HG02943 (cell line): ENCODE data around the gene KCNH1.

Experiments used
- ATAC-seq: cut with Tn5 transposase; IDR thresholded peaks from one replicate; pipeline ENCODE4 v1.9.1; 2021; ENCODE audit warnings: mild to moderate bottlenecking, low read depth, moderate library complexity; ENCODE audit not compliant: unreplicated experiment

Gene KCNH1, protein sequence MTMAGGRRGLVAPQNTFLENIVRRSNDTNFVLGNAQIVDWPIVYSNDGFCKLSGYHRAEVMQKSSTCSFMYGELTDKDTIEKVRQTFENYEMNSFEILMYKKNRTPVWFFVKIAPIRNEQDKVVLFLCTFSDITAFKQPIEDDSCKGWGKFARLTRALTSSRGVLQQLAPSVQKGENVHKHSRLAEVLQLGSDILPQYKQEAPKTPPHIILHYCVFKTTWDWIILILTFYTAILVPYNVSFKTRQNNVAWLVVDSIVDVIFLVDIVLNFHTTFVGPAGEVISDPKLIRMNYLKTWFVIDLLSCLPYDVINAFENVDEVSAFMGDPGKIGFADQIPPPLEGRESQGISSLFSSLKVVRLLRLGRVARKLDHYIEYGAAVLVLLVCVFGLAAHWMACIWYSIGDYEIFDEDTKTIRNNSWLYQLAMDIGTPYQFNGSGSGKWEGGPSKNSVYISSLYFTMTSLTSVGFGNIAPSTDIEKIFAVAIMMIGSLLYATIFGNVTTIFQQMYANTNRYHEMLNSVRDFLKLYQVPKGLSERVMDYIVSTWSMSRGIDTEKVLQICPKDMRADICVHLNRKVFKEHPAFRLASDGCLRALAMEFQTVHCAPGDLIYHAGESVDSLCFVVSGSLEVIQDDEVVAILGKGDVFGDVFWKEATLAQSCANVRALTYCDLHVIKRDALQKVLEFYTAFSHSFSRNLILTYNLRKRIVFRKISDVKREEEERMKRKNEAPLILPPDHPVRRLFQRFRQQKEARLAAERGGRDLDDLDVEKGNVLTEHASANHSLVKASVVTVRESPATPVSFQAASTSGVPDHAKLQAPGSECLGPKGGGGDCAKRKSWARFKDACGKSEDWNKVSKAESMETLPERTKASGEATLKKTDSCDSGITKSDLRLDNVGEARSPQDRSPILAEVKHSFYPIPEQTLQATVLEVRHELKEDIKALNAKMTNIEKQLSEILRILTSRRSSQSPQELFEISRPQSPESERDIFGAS

DNA sequence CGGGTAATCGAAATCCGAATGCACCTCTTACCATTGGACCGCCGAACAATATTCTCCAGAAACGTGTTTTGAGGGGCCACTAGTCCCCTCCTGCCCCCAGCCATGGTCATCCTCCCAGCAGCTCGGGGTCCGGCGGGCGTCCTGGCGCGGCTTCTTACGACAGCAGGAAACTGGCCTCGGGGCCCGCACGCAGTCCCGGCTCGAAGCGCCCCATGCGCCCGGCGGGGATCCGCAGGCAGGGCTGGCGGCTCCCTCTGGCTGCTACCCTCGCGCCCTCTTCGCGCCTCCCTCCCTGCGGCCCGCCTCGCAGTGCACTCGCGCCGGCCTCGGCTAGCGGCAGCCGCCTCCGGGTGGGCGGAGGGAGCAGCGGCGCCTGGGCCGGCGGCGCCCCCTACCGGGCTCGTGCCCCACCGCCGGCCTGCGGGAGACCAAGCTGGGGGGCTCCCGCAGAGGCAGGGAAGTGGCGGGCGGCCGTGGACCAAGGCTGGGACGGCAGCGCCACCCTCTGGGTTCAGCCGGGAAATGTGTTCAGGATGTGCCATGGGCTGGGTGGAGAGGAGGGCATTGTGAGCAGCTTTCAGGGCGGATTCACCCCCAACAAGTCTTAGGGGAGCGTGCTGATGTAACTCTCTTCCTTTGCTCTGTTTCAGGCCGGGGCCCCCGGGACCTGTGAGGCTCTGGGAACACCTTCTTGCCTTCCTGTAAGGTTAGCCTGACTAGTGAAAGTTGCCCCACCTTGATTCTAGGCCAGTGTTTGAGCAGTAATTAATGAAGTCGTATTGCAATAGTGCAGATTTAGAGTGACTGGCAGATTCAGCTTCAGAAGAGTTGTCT is at the start of gene KCNH1:
TSS of gene KCNH1 (minus strand) at position 313 of the 834 bp plus-strand sequence. CDS start at position 110, 203 bp downstream.
- ATAC-seq: peak; percentile 76

DNA sequence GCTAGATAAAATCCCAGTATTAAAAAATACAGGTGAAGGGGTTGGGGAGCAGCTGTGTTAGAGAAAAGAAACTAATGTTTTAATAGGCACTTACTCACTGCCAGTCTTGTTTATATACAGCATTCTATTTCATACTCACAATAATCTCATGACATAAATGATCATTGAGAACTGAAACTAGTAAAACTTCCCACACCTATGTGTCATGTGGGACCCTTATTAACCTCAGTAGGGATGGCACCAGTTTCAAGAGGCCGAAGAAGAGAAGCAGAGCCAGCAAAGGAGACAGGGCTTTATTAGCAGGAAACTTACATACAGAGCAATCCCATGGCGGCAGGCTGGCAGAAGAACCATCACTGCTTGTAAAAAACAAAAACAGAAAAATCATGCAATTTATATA is 48.8 kb upstream of the KCNH1 start:
- ATAC-seq: no peak

DNA sequence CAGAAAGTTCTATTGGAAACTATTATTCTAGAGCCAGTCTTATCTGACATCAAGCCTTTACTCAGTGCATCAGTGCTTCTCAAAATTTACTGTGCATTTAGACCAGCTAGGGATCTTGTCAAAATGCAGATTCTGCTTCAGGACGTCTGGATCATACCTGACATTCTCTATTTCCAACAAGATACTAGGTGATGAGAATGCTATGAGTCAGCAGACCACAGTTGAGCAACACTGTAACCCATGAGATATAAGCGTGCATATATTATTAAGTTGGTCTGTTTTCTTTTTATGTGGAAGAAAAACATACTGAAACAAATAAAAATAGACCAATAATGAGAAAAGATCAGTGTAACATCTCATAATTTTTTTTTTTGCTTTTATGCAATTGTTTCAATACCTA is 40.4 kb upstream of the KCNH1 start:
- ATAC-seq: no peak

DNA sequence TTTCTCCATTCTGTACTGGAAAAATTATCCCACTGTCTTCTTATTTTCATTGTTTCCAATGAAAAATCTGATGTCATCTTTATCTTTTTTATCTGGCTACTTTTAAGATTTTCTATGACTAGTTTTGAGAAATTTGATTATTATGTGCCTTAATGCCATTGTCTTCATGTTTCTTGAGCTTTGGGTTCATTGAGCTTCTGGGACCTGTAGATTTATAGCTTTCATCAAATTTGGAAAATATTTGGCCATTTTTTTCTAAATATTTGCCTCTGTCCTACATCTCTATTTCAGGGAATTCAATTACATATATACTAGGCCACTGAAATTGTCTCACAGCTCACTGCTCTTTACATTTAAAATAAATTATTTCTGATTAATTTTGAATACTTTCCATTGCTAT is 38.7 kb upstream of the KCNH1 start:
- ATAC-seq: no peak

DNA sequence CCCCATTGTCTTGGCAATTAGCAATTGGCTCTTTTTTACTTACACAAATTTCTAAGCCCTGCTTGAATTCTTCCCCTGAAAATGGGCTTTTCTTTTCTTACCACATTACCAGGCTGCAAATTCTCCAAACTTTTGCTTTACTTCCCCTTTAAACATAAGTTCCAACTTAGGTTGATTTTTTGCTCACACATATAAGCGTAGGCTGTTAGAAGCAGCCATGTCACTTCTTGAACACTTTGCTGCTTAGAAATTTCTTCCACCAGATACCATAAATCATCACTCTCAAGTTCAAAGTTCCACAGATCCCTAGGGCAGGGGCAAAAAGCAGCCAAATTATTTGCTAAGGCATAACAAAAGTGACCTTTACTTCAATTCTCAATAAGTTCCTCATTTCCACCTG is 35.4 kb upstream of the KCNH1 start:
- no peak for ATAC-seq

DNA sequence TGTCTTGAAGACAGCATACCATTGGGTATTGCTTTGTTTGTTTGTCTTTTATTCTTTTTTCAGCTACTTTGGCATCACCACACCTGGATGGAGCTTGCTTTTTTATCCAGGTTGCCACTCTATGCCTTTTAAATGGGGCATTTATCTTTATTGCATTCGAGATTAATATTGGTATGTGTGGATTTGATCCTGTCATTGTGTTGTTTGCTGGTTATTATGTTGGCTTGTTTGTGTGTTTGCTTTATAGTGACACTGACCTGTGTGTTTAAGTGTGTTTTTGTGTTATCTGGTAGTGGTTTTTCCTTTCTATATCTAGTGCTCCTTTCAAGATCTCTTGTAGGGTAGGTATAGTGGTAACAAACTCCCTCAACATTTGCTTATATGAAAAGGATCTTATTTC is 24.9 kb upstream of the KCNH1 start:
- no peak for ATAC-seq

DNA sequence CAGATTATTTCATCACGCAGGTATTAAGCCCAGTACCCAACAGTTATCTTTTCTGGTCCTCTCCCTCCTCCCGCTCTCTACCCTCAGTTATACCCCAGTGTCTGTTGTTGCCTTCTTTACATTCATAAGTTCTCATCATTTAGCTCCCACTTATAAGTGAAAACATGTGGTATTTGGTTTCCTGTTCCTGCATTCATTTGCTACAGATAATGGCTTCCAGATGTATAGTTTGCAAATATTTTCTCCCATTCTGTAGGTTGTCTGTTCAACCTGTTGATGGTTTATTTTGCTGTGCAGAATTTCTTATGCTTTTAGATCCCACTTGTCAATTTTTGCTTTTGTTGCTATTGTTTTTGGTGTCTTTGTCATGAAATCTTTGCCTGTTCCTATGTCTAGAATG is 21.1 kb upstream of the KCNH1 start:
- no peak for ATAC-seq

DNA sequence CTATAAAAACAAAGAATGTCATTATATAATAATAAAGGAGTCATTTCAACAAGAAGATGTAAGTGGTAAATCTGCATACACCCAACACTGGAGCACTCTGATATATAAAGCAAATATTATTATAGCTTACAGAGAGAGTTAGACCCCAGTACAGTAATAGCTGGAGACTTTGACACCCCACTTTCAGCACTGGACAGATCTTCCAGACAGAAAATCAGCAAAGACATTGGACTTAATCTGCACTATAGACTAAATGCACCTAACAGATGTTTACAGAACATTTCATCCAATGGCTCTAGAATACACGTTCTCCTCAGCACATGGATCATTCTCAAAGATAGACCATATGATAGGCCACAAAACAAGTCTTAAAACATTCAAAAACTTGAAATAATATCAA is 20.0 kb upstream of the KCNH1 start:
- no peak for ATAC-seq

DNA sequence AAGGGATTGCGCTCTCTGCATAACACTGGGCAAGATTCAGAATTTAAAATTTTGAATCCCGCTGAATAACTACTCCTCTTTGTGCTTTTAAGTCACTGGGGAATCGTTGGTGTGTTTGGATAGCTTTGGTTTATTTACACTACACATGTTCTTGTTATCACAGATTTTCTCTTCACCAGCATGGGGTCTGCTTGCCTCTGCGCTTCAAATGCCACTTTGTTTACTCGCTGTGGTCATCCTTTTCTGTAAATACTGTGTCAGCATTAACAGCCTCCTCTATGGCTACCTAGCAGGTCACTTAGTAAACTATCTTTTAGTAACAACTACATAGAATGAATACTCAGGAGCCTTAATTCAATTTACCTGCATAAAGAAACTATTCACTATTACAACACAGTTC is 14.4 kb upstream of the KCNH1 start:
- no peak for ATAC-seq

DNA sequence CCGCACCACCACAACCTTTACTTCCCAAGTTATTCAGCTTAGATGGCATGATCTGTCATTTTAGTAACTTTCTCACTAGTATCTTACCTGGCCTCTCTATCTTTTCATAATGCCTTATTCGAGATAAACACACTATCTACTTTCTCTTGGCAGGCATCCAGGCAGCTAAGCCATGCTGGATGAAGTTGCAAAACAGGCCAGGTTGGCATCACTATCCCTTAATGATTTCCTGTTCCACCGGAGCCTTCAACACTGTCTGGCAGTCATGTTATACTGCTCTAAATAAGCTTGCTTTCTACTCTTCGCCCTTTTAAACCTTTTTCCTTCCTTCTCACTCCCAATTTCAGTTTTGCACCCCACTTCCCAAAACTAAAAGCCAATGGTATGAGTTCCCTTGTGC is 12.0 kb upstream of the KCNH1 start:
- no peak for ATAC-seq

DNA sequence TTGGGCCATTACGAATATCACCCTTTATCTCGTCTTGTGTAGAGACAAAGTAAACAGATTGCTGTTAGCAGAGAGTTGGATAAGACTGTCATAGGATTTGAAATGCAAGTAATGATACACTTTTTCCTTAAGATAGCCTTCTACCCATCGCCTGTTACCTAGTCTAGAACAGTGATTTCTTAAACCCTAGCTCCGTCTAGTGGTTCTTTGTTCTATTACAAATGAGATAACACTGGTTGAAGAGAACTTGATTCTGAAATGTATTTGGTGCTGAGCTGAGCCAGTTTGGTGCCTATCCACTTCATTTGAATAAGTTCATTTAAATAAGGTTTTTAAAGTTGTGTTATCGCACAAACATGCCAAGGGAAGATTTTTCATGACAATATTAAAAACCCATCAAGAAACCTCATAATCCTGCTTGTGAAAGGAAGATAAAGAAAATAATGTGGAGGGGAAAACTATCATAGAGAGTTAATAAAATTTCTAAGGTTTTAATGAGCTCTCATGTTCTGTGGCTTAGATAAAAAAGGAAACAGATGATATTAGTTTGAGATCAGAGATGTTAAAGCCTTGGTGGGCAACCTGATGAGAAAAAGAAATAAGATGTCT is 1.5 kb upstream of the KCNH1 start:
- ATAC-seq: no peak

DNA sequence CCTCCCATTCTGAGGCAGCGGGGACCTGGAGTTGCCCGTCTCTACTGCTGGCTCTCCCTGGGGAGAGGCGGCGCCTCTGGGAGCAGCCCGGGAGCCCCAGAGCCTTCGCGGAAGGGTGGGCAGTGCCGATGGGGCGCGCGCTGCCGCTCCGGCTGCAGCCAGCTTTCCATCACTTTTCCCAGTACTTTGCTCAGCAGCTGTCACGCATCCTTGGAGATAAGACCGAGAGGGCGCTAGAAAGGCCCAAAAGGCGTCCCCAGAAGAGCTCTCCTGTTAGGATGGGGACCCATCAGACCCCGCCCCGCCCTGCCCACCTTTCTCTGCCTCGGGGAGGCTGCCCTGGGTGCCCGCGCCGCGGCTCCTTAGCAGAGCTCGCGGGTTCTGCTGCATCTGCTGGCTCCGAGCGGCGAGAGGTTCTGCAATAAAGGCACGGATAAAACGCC is 534 bp downstream of the KCNH1 start:
- ATAC-seq: peak; percentile 6

DNA sequence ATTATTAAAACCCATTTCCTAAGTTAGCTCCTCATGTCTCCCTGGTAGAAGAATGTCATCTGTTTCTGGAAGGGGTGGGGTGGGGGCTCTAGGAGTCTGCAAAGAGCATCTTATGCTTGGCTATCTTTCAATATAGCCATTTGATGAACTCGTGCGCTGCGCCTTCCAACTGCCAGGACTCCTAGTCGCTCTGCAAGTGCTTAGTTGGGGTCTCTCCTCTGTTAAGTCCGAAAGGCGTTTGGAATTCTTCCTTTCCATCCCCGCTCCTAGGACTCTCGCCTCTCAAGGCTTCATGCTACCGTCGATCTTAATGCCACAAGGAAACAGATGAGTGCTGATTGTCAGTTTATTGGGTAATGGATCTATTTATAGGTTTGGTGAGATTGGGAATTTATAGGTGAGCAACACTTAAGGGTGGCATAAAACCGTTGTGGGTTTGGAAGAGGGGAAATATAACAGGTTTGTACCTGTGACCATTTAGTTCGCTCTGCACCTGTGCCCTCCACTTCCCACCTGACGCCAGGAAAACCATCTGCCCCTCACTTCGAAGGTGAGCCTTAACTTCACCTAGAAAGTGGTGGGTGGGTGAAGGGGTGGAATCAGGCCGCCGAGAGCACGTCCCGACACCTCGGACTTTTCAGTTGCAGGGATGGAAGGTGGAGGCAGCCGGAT is 1.1 kb downstream of the KCNH1 start:
- no peak for ATAC-seq

DNA sequence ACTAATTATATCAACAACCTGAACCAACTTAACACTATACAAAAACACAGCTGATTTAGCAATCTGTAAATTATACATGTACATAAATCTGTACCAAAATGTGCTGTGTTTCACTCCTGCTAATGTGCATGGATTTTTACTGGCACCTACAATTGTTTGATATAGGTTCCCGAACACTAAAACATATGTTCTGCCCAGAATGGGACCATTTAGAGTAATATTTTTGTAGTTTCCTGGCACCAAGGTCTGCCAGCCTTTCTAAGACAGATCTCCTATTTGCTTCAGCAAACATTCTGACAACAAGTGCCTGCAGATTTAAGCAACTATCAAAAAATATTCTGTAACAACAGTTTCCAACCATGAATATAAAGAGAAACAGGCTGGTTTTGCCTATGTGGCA is 4.2 kb downstream of the KCNH1 start:
- no peak for ATAC-seq

DNA sequence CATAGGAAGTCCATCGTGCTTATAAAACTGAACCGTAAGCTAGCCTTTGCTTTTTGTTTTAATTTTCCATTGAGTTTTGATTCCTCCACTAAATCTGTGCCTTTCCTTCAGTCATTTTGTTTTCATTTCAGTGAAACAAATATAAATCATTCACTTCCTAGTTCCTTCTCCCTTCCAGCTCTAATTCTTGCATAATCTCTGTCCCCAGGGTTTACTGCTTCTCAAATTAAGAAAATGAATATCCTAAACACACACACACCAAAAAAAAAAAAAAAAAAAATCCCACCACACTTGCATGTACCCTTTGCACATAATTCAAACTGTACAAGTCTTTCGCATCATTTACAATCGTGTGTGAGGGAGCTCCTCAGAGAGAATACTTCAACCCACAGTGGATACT is 6.8 kb downstream of the KCNH1 start:
- ATAC-seq: no peak

DNA sequence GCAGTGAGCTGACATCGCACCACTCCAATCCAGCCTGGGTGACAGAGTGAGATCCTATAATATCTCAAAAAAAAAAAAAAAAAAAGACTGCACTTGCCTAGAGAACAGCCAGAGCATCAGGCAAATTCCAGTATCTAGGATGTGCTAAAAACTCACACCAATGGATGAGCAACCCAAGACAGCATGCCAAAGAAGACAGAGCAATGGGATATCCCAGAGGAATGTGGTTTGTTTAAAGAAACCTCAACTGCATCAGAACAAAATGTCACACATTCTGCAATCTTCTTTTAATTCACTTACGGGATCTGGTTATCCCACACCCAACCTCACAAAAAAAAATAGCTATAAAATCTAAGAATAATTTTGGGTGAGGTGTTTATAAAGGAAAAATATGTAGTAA is 7.3 kb downstream of the KCNH1 start:
- no peak for ATAC-seq

DNA sequence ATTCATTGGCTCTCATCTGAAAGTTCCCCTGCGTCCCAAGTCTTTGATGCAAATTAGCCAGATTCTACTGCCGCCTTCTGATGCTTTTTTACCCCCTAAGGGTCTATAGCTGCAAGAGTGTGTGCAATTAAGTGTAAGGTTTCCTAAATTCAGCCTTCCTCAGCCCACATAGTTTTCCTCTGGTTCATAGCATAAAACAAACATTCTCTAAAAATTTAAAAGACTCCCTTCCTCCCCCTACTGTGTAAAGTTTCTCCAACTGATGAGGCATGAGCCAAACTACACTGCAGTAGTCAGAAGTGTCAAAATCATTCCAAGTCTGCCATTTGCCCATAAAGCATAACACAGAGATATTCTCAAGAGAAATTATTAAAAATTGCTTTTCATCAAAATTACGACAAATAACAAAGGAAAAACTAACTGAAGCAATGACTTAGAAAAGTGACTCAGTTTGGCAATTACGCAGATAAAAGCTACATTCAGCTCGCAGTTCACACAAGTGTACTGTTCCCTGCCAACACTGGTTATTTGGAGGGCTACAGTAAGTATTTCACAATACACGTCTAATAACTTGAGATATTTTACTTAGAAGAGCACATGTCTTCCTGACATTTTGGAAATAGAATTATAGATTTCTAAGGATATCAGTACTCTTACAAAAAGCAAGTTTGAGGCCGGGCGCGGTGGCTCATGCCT is 15.4 kb downstream of the KCNH1 start:
- no peak for ATAC-seq

DNA sequence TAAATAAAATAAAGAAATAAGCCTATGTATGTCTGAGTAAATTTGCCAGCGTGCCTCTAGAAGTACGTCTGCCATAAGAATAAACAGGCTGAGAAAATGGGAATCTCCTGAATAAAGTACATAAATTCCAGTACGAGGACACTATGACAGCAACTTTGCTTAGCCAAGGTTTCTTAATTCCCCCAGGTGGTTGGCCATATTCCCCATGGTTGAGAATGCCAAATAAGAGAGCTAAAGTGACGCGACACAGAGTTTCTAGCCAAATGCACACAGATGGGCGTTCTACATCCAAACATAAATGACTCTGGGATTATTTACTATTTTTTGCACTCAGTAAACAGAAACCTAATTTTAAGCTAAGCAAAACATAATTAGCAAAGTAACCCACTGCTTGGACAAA is 19.5 kb downstream of the KCNH1 start:
- no peak for ATAC-seq

DNA sequence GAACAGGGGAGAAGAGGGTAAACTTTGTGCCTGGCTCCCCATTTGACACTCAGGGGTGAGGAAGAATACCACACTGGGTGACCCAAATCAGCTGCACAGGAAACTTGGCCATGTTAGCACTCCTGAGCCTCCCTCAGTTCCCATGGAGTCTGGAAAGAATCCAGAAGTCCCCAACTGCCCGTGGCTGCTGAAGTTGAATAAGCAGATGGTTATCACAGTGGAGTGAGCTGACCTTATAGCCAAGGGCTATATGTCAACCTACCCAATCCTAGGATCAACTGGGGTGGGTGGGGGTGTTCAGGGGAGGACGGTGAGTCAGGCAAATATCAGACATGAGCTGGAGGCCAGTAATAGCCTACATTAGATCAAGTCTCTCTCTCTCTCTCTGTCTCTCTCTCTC is 20.4 kb downstream of the KCNH1 start:
- no peak for ATAC-seq
